A549 (cell line): Measurements from ENCODE around the gene CTSA. TPM values are rescaled to one million over a fixed set of nuclear protein-coding genes. Genes with fewer than 3 reads are reported as not detected.

Experiments used
- ATAC-seq, 2 experiments: fragments of 200-7000 bp in 1 of 2; fragments of >200 bp in 1 of 2; cut with Nextera tagmentation in 1 of 2; cut with Tn5 transposase in 1 of 2; 3 replicates each; pipeline versions ENCODE4 v1.8.0 to v1.9.1; 2018 to 2020; ENCODE audit warnings: mild to moderate bottlenecking in 1 of 2, moderate library complexity in 1 of 2
- CTCF ChIA-PET: fragments of 300-600 bp; sonication (Branson Sonifier 250); formaldehyde crosslinking; extraction: SDS; loops from one replicate; lab custom pipeline; 2021; ENCODE audit warnings: antibody characterized with exemption, inconsistent platforms; lab: Yijun Ruan, JAX
- POLR2A ChIA-PET: fragments of 350-600 bp; formaldehyde crosslinking; extraction: SDS; loops from one replicate; lab custom pipeline; 2021; ENCODE audit warnings: antibody characterized with exemption, inconsistent platforms; lab: Yijun Ruan, JAX
- DNase-seq, 2 experiments: peaks; one replicate each; pipeline versions ENCODE4 v3.0.0 to v3.0.0-alpha.2; 2011 to 2016; ENCODE audit warnings: low read depth in 1 of 2, low spot score in 1 of 2
- FAIRE-seq: peaks from 2 replicates; lab custom pipeline; 2011; peaks lifted over from hg19 to GRCh38; lab: Jason Lieb, UNC
- H3K27ac ChIP-seq, 2 experiments: fragments of >200 bp; sonication (Bioruptor Twin); formaldehyde crosslinking; 3 replicates each; pipeline ENCODE4 v1.5.1; 2016 to 2017
- H3K4me1 ChIP-seq: fragments of >200 bp; sonication (Bioruptor Twin); formaldehyde crosslinking; 3 replicates; pipeline ENCODE4 v1.6.1; 2016
- H3K4me2 ChIP-seq: fragments of >200 bp; sonication (Bioruptor Twin); formaldehyde crosslinking; 3 replicates; pipeline ENCODE4 v1.6.1; 2016
- H3K4me3 ChIP-seq: fragments of >200 bp; sonication (Bioruptor Twin); formaldehyde crosslinking; 3 replicates; pipeline ENCODE4 v1.5.1; 2016
- H3K9me3 ChIP-seq: fragments of >200 bp; sonication (Bioruptor Twin); formaldehyde crosslinking; 3 replicates; pipeline ENCODE4 v1.6.1; 2016
- CBX8 ChIP-seq: fragments of 200-600 bp; sonication (generic); IDR thresholded peaks from 2 replicates; pipeline ENCODE4 v1.6.1; 2016
- CEBPB ChIP-seq, 2 experiments: fragments of >200 bp in 1 of 2; sonication (Bioruptor Twin) in 1 of 2; formaldehyde crosslinking in 1 of 2; IDR thresholded peaks; 2 replicates each; pipeline ENCODE4 v1.6.1; 2012 to 2016
- CHD2 ChIP-seq: fragments of 150-350 bp; IDR thresholded peaks from 2 replicates; pipeline ENCODE4 v1.6.1; 2014; ENCODE audit warnings: low read length; ENCODE audit not compliant: partially characterized antibody
- ESRRA ChIP-seq: fragments of 150-350 bp; IDR thresholded peaks from 2 replicates; pipeline ENCODE4 v1.6.1; 2014; ENCODE audit warnings: mild to moderate bottlenecking, low read length, borderline replicate concordance
- FOSB ChIP-seq: fragments of 250-450 bp; sonication (Bioruptor Pico); IDR thresholded peaks from 2 replicates; pipeline ENCODE4 v1.5.0; 2020; ENCODE audit warnings: mild to moderate bottlenecking, moderate library complexity
- FOSL2 ChIP-seq, 2 experiments: fragments of 450-650 bp in 1 of 2; fragments of >200 bp in 1 of 2; sonication (Bioruptor Twin) in 1 of 2; formaldehyde crosslinking; IDR thresholded peaks; 2 replicates each; pipeline versions ENCODE4 v1.5.0 to v1.6.1; 2016 to 2020; ENCODE audit warnings: mild to moderate bottlenecking in 1 of 2, moderate library complexity in 1 of 2
- GATA3 ChIP-seq: IDR thresholded peaks from 2 replicates; pipeline ENCODE4 v1.6.1; 2012; ENCODE audit warnings: borderline replicate concordance
- HMGXB4 ChIP-seq: fragments of 250-450 bp; sonication (Bioruptor Pico); IDR thresholded peaks from 2 replicates; pipeline ENCODE4 v1.5.0; 2021; ENCODE audit warnings: mild to moderate bottlenecking, moderate library complexity, borderline replicate concordance
- HOXB5 ChIP-seq: fragments of 250-450 bp; sonication (Bioruptor Pico); IDR thresholded peaks from 2 replicates; pipeline ENCODE4 v1.5.0; 2020; ENCODE audit warnings: mild to moderate bottlenecking, moderate library complexity
- JUNB ChIP-seq: fragments of >200 bp; sonication (Bioruptor Twin); formaldehyde crosslinking; IDR thresholded peaks from 2 replicates; pipeline ENCODE4 v1.6.1; 2016
- MAFK ChIP-seq: fragments of 450-650 bp; IDR thresholded peaks from 2 replicates; pipeline ENCODE4 v1.6.1; 2014; ENCODE audit not compliant: partially characterized antibody
- NPAS2 ChIP-seq: fragments of 250-450 bp; sonication (Bioruptor Pico); IDR thresholded peaks from 2 replicates; pipeline ENCODE4 v1.8.0; 2022; ENCODE audit warnings: mild to moderate bottlenecking, moderate library complexity, borderline replicate concordance
- NR3C1 ChIP-seq: fragments of >200 bp; sonication (Bioruptor Twin); formaldehyde crosslinking; IDR thresholded peaks from 3 replicates; pipeline ENCODE4 v1.6.1; 2017
- RARB ChIP-seq: fragments of 250-450 bp; sonication (Bioruptor Pico); IDR thresholded peaks from 2 replicates; pipeline ENCODE4 v1.8.0; 2021; ENCODE audit warnings: mild to moderate bottlenecking, moderate library complexity
- ZNF302 ChIP-seq: fragments of 250-450 bp; sonication (Bioruptor Pico); IDR thresholded peaks from 2 replicates; pipeline ENCODE4 v1.9.0; 2021; ENCODE audit warnings: inconsistent platforms, mild to moderate bottlenecking, moderate library complexity
- WGBS: methylation state at CpG from one replicate; pipeline ENCODE4 v1.1.6; 2017; ENCODE audit errors: missing lambda C conversion rate; 5-methylcytosine and 5-hydroxymethylcytosine counted together
- polyA plus RNA-seq, 4 experiments: library from polyadenylated mRNA; depleted of rRNA in 3 of 4; stranded (reverse); fragments of >200 nt; fragmentation: RNase III in 1 of 4; extraction: RNeasy Plus Mini Kit Qiagen cat#74134 plus additional on column Dnase treatment in 1 of 4; gene quantifications; 2 replicates in 3 of 4; 3 replicates in 1 of 4; pipeline ENCODE4 v1.2.3, GENCODE V29; 2011 to 2017
- TF ChIP-seq, protein P1 (sequence below): IDR thresholded peaks from 2 replicates; pipeline ENCODE4 v1.6.1; 2012
- TF ChIP-seq, protein P2 (sequence below): fragments of 150-350 bp; IDR thresholded peaks from 2 replicates; pipeline ENCODE4 v1.6.1; 2014; ENCODE audit warnings: low read depth, mild to moderate bottlenecking, low read length
- TF ChIP-seq, protein P3 (sequence below): fragments of 450-650 bp; IDR thresholded peaks from 2 replicates; pipeline ENCODE4 v1.6.1; 2014; ENCODE audit warnings: antibody characterized with exemption
- TF ChIP-seq, protein P4 (sequence below): fragments of >200 bp; sonication (Bioruptor Twin); formaldehyde crosslinking; IDR thresholded peaks from 3 replicates; pipeline ENCODE4 v1.6.1; 2016

The CTSA gene
- polyA plus RNA-seq, 2 of the 4 experiments (the other 2 are of a cell fraction), result 53.1 to 95.6 TPM

DNA sequence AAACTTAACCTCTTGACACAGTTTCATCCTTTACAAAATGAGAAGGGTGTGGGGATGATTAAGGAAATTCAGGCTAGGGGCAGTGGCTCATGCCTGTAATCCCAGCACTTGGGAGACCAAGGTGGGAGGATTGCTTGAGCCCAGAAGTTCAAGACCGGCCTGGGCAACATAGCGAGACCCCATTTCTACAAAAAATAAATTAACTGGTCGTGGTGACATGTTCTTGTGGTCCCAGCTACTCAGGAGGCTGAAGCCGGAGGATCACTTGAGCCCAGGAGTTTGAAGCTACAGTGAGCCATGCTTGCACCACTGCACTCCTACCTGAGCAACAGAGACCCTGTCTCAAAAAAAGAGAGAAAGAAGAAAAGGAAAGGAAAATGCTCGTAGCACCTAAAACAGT lies 24.7 kb upstream of the CTSA start:
- Histone ChIP-seq H3K9me3 (no peaks in the 10 kb centered on the region), H3K4me1 (0 out of 3 replicates have a peak, but pooled peaks cover 5% of the 10 kb centered on the region), H3K27ac (no peak overlapping the region), H3K4me2 (no peak overlapping the region), H3K4me3 (no peak overlapping the region)
- ChIA-PET CTCF (interaction anchor here (2.7 kb wide), 1 partner anchor 10 kb away, joined by 9 read pairs; no protein-coding TSS in a partner anchor), POLR2A (no interaction called here)
- ATAC-seq (no peak), DNase-seq (no peak), FAIRE-seq (no peak)
- no peak for TF ChIP-seq RARB
- no peak for TF ChIP-seq CBX8
- TF ChIP-seq JUNB, result no peak
- no peak for TF ChIP-seq HMGXB4 (CRISPR knock-in tag)
- TF ChIP-seq, protein P1, sequence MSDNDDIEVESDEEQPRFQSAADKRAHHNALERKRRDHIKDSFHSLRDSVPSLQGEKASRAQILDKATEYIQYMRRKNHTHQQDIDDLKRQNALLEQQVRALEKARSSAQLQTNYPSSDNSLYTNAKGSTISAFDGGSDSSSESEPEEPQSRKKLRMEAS, result no peak
- no peak for TF ChIP-seq ESRRA
- TF ChIP-seq CEBPB (IDR thresholded peaks at IDR 0.05), result no peak
- TF ChIP-seq NR3C1, result no peak
- 77% methylated on average over 5 of the region's 5 CpGs for WGBS

DNA sequence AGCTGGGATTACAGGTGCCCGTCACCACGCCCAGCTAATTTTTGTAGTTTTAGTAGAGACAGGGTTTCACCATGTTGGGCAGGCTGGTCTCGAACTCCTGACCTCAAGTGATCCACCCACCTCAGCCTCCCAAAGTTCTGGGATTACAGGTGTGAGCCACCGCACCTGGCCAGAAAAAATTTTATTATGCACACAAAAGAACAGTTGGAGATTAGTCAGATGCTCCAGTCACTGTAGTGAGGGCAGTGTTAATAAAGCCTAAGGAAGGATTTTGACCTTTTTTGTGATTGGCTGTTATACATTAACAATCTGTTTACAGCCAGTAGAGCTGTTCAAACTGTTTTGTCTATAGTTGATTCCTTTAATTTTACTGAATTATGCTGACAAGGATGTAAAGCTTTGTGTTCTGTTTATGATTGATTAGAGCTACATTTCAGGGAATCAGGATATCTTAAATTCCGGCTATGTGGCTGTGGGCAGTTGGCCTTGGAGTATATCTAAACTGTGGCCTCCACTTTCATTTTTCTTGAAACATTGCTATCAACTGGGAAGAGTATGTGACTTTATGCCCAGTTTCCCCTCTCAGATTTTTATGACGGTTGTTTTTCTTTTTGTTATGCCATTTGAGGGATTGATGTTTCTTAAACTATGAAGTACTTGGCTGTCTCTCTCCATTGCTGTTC lies 23.9 kb upstream of the CTSA start:
- H3K9me3 ChIP-seq, result no peaks in the 10 kb centered on the region
- H3K27ac ChIP-seq, result no peak overlapping the region
- WGBS, result 68% methylated on average over 6 of the region's 6 CpGs
- TF ChIP-seq MAFK (peak; percentile 49), CHD2 (no peak)
- POLR2A ChIA-PET, result interaction anchor here (0.8 kb wide), 1 partner anchor 68 kb away, joined by 3 read pairs; no protein-coding TSS in a partner anchor
- 0 out of 3 replicates have a peak, but pooled peaks cover 5% of the 10 kb centered on the region for H3K4me1 ChIP-seq
- ATAC-seq (no peak), FAIRE-seq (no peak), DNase-seq (no peak)
- no peak overlapping the region for H3K4me3 ChIP-seq
- CTCF ChIA-PET, result interaction anchor here (2.7 kb wide), 1 partner anchor 11 kb away, joined by 9 read pairs; no protein-coding TSS in a partner anchor
- no peak overlapping the region for H3K4me2 ChIP-seq

- no peak overlapping the region for H3K27ac ChIP-seq
- H3K4me1 ChIP-seq, result 0 out of 3 replicates have a peak, but pooled peaks cover 5% of the 10 kb centered on the region
- DNase-seq, result no peak
- no peak for TF ChIP-seq FOSB (CRISPR knock-in tag)
- TF ChIP-seq NR3C1, result no peak
- no peak for TF ChIP-seq HOXB5 (CRISPR knock-in tag)
- TF ChIP-seq JUNB, result no peak
- TF ChIP-seq FOSL2 (IDR thresholded peaks at IDR 0.05), result no peak
- TF ChIP-seq FOSL2 (CRISPR knock-in tag; IDR thresholded peaks at IDR 0.05), result no peak
- TF ChIP-seq, protein P2, sequence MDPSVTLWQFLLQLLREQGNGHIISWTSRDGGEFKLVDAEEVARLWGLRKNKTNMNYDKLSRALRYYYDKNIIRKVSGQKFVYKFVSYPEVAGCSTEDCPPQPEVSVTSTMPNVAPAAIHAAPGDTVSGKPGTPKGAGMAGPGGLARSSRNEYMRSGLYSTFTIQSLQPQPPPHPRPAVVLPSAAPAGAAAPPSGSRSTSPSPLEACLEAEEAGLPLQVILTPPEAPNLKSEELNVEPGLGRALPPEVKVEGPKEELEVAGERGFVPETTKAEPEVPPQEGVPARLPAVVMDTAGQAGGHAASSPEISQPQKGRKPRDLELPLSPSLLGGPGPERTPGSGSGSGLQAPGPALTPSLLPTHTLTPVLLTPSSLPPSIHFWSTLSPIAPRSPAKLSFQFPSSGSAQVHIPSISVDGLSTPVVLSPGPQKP, result no peak
- TF ChIP-seq, protein P3, sequence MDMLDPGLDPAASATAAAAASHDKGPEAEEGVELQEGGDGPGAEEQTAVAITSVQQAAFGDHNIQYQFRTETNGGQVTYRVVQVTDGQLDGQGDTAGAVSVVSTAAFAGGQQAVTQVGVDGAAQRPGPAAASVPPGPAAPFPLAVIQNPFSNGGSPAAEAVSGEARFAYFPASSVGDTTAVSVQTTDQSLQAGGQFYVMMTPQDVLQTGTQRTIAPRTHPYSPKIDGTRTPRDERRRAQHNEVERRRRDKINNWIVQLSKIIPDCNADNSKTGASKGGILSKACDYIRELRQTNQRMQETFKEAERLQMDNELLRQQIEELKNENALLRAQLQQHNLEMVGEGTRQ, result no peak
- TF ChIP-seq, protein P4, sequence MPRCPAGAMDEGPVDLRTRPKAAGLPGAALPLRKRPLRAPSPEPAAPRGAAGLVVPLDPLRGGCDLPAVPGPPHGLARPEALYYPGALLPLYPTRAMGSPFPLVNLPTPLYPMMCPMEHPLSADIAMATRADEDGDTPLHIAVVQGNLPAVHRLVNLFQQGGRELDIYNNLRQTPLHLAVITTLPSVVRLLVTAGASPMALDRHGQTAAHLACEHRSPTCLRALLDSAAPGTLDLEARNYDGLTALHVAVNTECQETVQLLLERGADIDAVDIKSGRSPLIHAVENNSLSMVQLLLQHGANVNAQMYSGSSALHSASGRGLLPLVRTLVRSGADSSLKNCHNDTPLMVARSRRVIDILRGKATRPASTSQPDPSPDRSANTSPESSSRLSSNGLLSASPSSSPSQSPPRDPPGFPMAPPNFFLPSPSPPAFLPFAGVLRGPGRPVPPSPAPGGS, result no peak
- TF ChIP-seq ZNF302, result no peak
- no peak for TF ChIP-seq NPAS2 (CRISPR knock-in tag)
- TF ChIP-seq GATA3, result no peak
- TF ChIP-seq, all 56 proteins: peak for 0
- Histone ChIP-seq H3K4me3 (no peak overlapping the region), H3K4me2 (no peak overlapping the region), H3K9me3 (no peaks in the 10 kb centered on the region)
- FAIRE-seq (no peak), ATAC-seq (peak in 1 of 2 experiments; percentile 31; a peak in 1 of 6 replicates)
- CTCF ChIA-PET, result interaction anchor here (0.6 to 2.7 kb wide), 2 partner anchors 12 to 28 kb away, joined by 6 to 9 read pairs; no protein-coding TSS in a partner anchor
- POLR2A ChIA-PET, result interaction anchor here (0.8 kb wide), 1 partner anchor 67 kb away, joined by 3 read pairs; no protein-coding TSS in a partner anchor
These were observed 23.3 kb upstream of the CTSA start for GRCh38 chr20:45867819-45868176.
